Measurements from ENCODE around the gene ATP10A.

GRCh38 chr15:25693321-25694238, 169.5 kb downstream of the ATP10A start:
- no peak for TF ChIP-seq TAF1 (IDR thresholded peaks at IDR 0.05; ENCODE audit: low read depth, low read length)
- peak; percentile 70 to 92 (median 85) for TF ChIP-seq CTCF (IDR thresholded peaks at IDR 0.05; ENCODE audit: control extremely low read depth in 1 of 3, insufficient read depth in 1 of 3, low read depth in 1 of 3, low read length in 3 of 3)
- TF ChIP-seq YY1 (IDR thresholded peaks at IDR 0.05; ENCODE audit: low read depth, low read length): no peak
- no peak for TF ChIP-seq MAX (IDR thresholded peaks at IDR 0.05)
- no peak for TF ChIP-seq RXRA (IDR thresholded peaks at IDR 0.05; ENCODE audit: insufficient read depth, low read depth, low read length)
- no peak for TF ChIP-seq POLR2AphosphoS5 (IDR thresholded peaks at IDR 0.05; ENCODE audit: low read depth, low read length)
- TF ChIP-seq SUZ12 (IDR thresholded peaks at IDR 0.05; ENCODE audit: low read length): no peak
- TF ChIP-seq KDM5A (IDR thresholded peaks at IDR 0.05; ENCODE audit: low read length): no peak
- TF ChIP-seq EGR1 (IDR thresholded peaks at IDR 0.05; ENCODE audit: borderline replicate concordance, low read depth, low read length): no peak
- TF ChIP-seq SIN3A (conservative IDR thresholded peaks at IDR 0.05 in 1 of 2, IDR thresholded peaks at IDR 0.05 in 1 of 2; ENCODE audit: low read depth in 1 of 2, low read length in 2 of 2): no peak
- no peak for TF ChIP-seq ZNF274 (IDR thresholded peaks at IDR 0.05; ENCODE audit: borderline replicate concordance, extremely low read depth, low read length)
- TF ChIP-seq FOSL1 (IDR thresholded peaks at IDR 0.05; ENCODE audit: insufficient read depth, low read depth, low read length): no peak

All from H1 (cell line).